ENCODE measurements around the gene NR1H3. TPM values are rescaled to one million over a fixed set of nuclear protein-coding genes. Genes with fewer than 3 reads are reported as not detected.

Gene NR1H3
- total and polyA plus RNA-seq, 2 donors from 2014 or later = 27.9 to 73.8 TPM

DNA sequence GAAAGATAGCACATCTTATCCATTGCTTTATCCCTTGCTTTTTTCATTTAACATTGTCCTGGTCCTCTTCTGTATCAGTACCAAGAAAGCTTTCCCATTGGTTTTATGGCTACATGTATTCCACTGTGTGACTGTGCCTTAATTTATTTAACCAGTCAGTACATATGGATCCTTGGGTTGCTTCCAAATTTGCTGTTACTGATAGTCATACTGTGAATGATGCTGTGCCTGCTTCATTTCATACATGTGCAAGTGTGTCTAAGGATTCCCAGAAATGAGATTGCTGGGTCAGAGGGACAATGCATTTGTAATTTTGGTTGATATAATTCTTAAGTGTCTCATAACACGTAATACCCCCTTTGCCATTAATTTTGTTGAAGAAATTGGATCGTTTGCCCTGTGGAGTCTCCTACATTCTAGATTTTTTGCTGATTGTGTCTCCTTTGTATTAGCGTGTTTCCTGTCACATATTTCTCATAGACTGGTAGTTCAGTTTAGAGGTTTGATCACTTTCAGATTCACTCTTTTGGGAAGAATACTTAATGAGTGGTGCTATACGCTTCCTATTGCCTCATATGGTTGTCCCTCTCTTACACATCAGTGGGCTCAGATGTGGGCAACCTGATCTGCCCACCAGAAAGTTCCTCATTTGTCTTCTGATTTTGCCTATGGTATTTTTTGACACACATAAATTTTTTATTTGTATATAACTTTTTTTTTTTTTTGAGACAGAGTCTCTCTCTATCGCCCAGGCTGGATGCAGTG lies 59.5 kb downstream of the NR1H3 start:
- H3K4me1 ChIP-seq (ENCODE audit: control insufficient read depth in 2 of 3, insufficient read depth in 2 of 3, low read depth in 1 of 3, low read length in 3 of 3) = no peaks in the 10 kb centered on the region
- intact Hi-C loops (cut with DNase I) = no loop called here
- TF ChIP-seq CTCF (IDR thresholded peaks at IDR 0.05; ENCODE audit: borderline replicate concordance, extremely low read depth, insufficient read depth) = no peak
- no peak overlapping the region for H3K4me3 ChIP-seq (ENCODE audit: low read length in 3 of 3)
- H3K27ac ChIP-seq (ENCODE audit: low read depth in 2 of 2, low read length in 2 of 2) = no peak overlapping the region
- no peaks in the 10 kb centered on the region for H3K27me3 ChIP-seq (ENCODE audit: control insufficient read depth, insufficient read depth, low read length)
- no peak for DNase-seq
- peaks cover 12 to 32% (median 17%) of the 10 kb centered on the region in 3 donors for H3K36me3 ChIP-seq (ENCODE audit: control insufficient read depth in 2 of 3, insufficient read depth in 3 of 3, low read length in 3 of 3)
- no peak overlapping the region for H3K9ac ChIP-seq (ENCODE audit: low read length in 3 of 3)
- no peak for FAIRE-seq
- H3K9me3 ChIP-seq (ENCODE audit: control insufficient read depth in 2 of 3, insufficient read depth in 1 of 3, low read length in 3 of 3) = no peaks in the 10 kb centered on the region

- no peak for TF ChIP-seq CTCF (IDR thresholded peaks at IDR 0.05; ENCODE audit: borderline replicate concordance, extremely low read depth, insufficient read depth)
- Histone ChIP-seq H3K36me3 (ENCODE audit: control insufficient read depth in 2 of 3, insufficient read depth in 3 of 3, low read length in 3 of 3) (peaks cover 9 to 26% (median 17%) of the 10 kb centered on the region in 3 donors), H3K4me1 (ENCODE audit: control insufficient read depth in 2 of 3, insufficient read depth in 2 of 3, low read depth in 1 of 3, low read length in 3 of 3) (no peaks in the 10 kb centered on the region), H3K9ac (ENCODE audit: low read length in 3 of 3) (no peak overlapping the region), H3K27me3 (ENCODE audit: control insufficient read depth, insufficient read depth, low read length) (no peaks in the 10 kb centered on the region), H3K27ac (ENCODE audit: low read depth in 2 of 2, low read length in 2 of 2) (no peak overlapping the region), H3K9me3 (ENCODE audit: control insufficient read depth in 2 of 3, insufficient read depth in 1 of 3, low read length in 3 of 3) (no peaks in the 10 kb centered on the region), H3K4me3 (ENCODE audit: low read length in 3 of 3) (no peak overlapping the region)
- DNase-seq (no peak), FAIRE-seq (no peak)
- intact Hi-C loops (cut with DNase I) = no loop called here
Observed at GRCh38 chr11:47318166-47318565, 60.4 kb downstream of the NR1H3 start.

Other genes starting within 250 kb of the NR1H3 start
- 87.5 TPM for gene ARFGAP2, start 81.1 kb upstream of the NR1H3 start, total RNA-seq
- gene ARFGAP2, start 81.1 kb upstream of the NR1H3 start, polyA plus RNA-seq (ENCODE audit: insufficient read depth, low read depth, low replicate concordance) = 59.3 TPM
- gene PACSIN3, start 71.6 kb upstream of the NR1H3 start, total RNA-seq = 15.1 TPM
- 28.5 TPM for gene PACSIN3, start 71.6 kb upstream of the NR1H3 start, polyA plus RNA-seq (ENCODE audit: insufficient read depth, low read depth, low replicate concordance)
- 29.0 TPM for gene DDB2, start 43.0 kb upstream of the NR1H3 start, total RNA-seq
- 14.9 TPM for gene DDB2, start 43.0 kb upstream of the NR1H3 start, polyA plus RNA-seq (ENCODE audit: insufficient read depth, low read depth, low replicate concordance)
- 45.1 TPM for gene ACP2, start 9.2 kb upstream of the NR1H3 start, total RNA-seq
- 72.7 TPM for gene ACP2, start 9.2 kb upstream of the NR1H3 start, polyA plus RNA-seq (ENCODE audit: insufficient read depth, low read depth, low replicate concordance)
- gene MADD, start 12.1 kb downstream of the NR1H3 start, total RNA-seq = 39.2 TPM
- 19.0 TPM for gene MADD, start 12.1 kb downstream of the NR1H3 start, polyA plus RNA-seq (ENCODE audit: insufficient read depth, low read depth, low replicate concordance)
- gene MYBPC3, start 94.7 kb downstream of the NR1H3 start, total RNA-seq = 0.19 TPM
- 0.52 TPM for gene MYBPC3, start 94.7 kb downstream of the NR1H3 start, polyA plus RNA-seq (ENCODE audit: insufficient read depth, low read depth, low replicate concordance)
- gene SPI1, start 120.6 kb downstream of the NR1H3 start, total RNA-seq = 39.8 TPM
- gene SPI1, start 120.6 kb downstream of the NR1H3 start, polyA plus RNA-seq (ENCODE audit: insufficient read depth, low read depth, low replicate concordance) = 7.3 TPM
- gene SLC39A13, start 150.6 kb downstream of the NR1H3 start, total RNA-seq = 80.6 TPM
- gene SLC39A13, start 150.6 kb downstream of the NR1H3 start, polyA plus RNA-seq (ENCODE audit: insufficient read depth, low read depth, low replicate concordance) = 93.2 TPM
- gene PSMC3, start 168.4 kb downstream of the NR1H3 start, total RNA-seq = 103 TPM
- 171 TPM for gene PSMC3, start 168.4 kb downstream of the NR1H3 start, polyA plus RNA-seq (ENCODE audit: insufficient read depth, low read depth, low replicate concordance)
- 0.41 TPM for gene RAPSN, start 191.1 kb downstream of the NR1H3 start, total RNA-seq
- gene RAPSN, start 191.1 kb downstream of the NR1H3 start, polyA plus RNA-seq (ENCODE audit: insufficient read depth, low read depth, low replicate concordance) = 0.28 TPM